Tibial artery (tissue), 4 donors: Measurements from ENCODE around the gene C19orf25.
"Not testable (repeated sequence)": the region's sequence is repeated elsewhere in the genome, so short reads cannot be mapped to it uniquely, and the experiment has no call there.

Source experiments
- DNase-seq, 2 donors: peaks; one replicate each; pipeline ENCODE4 v3.0.0-alpha.2; 2019
- H3K27ac ChIP-seq, 2 donors: fragments of 200-600 bp; sonication (generic) in 1 of 2; 1 replicate in 1 of 2; 2 replicates in 1 of 2; pipeline ENCODE4 v1.5.1; 2018 to 2019; ENCODE audit warnings: mild to moderate bottlenecking in 1 of 2
- H3K27me3 ChIP-seq, 2 donors: fragments of 200-600 bp; sonication (generic) in 1 of 2; one replicate each; pipeline versions ENCODE4 v1.5.1 to v1.6.0; 2016 to 2019
- H3K36me3 ChIP-seq, 3 donors: fragments of 200-600 bp; sonication (generic) in 2 of 3; one replicate each; pipeline ENCODE4 v1.5.1; 2016 to 2019; ENCODE audit warnings: mild to moderate bottlenecking in 2 of 3
- H3K4me1 ChIP-seq, 4 donors: fragments of 200-600 bp; sonication (generic) in 2 of 4; 1 replicate in 3 of 4; 2 replicates in 1 of 4; pipeline ENCODE4 v1.5.1; 2016 to 2019
- H3K4me3 ChIP-seq, 2 donors: fragments of 200-600 bp; sonication (generic) in 1 of 2; 1 replicate in 1 of 2; 2 replicates in 1 of 2; pipeline ENCODE4 v1.5.1; 2018 to 2019; ENCODE audit warnings: mild to moderate bottlenecking in 2 of 2
- H3K9me3 ChIP-seq, 3 donors: fragments of 200-600 bp; sonication (generic) in 1 of 3; one replicate each; pipeline ENCODE4 v1.5.1; 2016 to 2019
- CTCF ChIP-seq, 2 experiments: fragments of 200-600 bp in 1 of 2; fragments of 450-650 bp in 1 of 2; IDR thresholded peaks; one replicate each; pipeline ENCODE4 v1.5.1; 2017 to 2019; ENCODE audit warnings: antibody characterized with exemption in 2 of 2, mild to moderate bottlenecking in 1 of 2, moderate library complexity in 1 of 2
- intact Hi-C: fragments of 100-400 bp; cut with DNase I; formaldehyde crosslinking; loops from one replicate; pipeline ENCODE4 v1.15.0; 2023; ENCODE audit warnings: low total_unique reads

The C19orf25 gene

GRCh38 chr19:1502433-1503088 lies 23.5 kb upstream of the C19orf25 start:
- Histone ChIP-seq H3K4me3 (no peak overlapping the region), H3K9me3 (no peaks in the 10 kb centered on the region), H3K27ac (no peak overlapping the region), H3K27me3 (peaks cover 0 to 60% of the 10 kb centered on the region in 2 donors), H3K4me1 (peaks cover 0 to 20% (median 12%) of the 10 kb centered on the region in 4 donors), H3K36me3 (no peaks in the 10 kb centered on the region)
- TF ChIP-seq CTCF (IDR thresholded peaks at IDR 0.05): no peak
- no peak for DNase-seq
- intact Hi-C loops: no loop called here

- peaks cover 0 to 16% (median 6%) of the 10 kb centered on the region in 4 donors for H3K4me1 ChIP-seq
- H3K9me3 ChIP-seq: no peaks in the 10 kb centered on the region
- H3K4me3 ChIP-seq: no peak overlapping the region
- TF ChIP-seq CTCF (IDR thresholded peaks at IDR 0.05): no peak
- H3K27me3 ChIP-seq: peaks cover 0 to 63% of the 10 kb centered on the region in 2 donors
- DNase-seq: no peak
- intact Hi-C loops: no loop called here
- H3K27ac ChIP-seq: no peak overlapping the region
- no peaks in the 10 kb centered on the region for H3K36me3 ChIP-seq
These were observed 22.2 kb upstream of the C19orf25 start for GRCh38 chr19:1501200-1501595.

GRCh38 chr19:1499231-1499630 lies 20.2 kb upstream of the C19orf25 start:
- DNase-seq, H3K36me3 ChIP-seq, intact Hi-C loops, H3K27ac ChIP-seq, H3K4me3 ChIP-seq, H3K9me3 ChIP-seq: not testable (repeated sequence)
- Histone ChIP-seq H3K27me3 (peaks cover 0 to 65% of the 10 kb centered on the region in 2 donors), H3K4me1 (peaks cover 0 to 16% (median 6%) of the 10 kb centered on the region in 4 donors)

- Histone ChIP-seq H3K4me3 (no peak overlapping the region), H3K27me3 (peaks cover 0 to 56% of the 10 kb centered on the region in 2 donors), H3K36me3 (no peaks in the 10 kb centered on the region), H3K9me3 (no peaks in the 10 kb centered on the region), H3K27ac (no peak overlapping the region), H3K4me1 (peaks cover 0 to 3% (median 0%) of the 10 kb centered on the region in 4 donors)
- no peak for DNase-seq
- no peak for TF ChIP-seq CTCF (IDR thresholded peaks at IDR 0.05)
- intact Hi-C loops: no loop called here
These were observed 18.7 kb upstream of the C19orf25 start for GRCh38 chr19:1497578-1498235.

- H3K9me3 ChIP-seq: no peaks in the 10 kb centered on the region
- intact Hi-C loops: no loop called here
- H3K4me3 ChIP-seq: no peak overlapping the region
- peaks cover 0 to 53% of the 10 kb centered on the region in 2 donors for H3K27me3 ChIP-seq
- H3K27ac ChIP-seq: no peak overlapping the region
- no peak for DNase-seq
- TF ChIP-seq CTCF (IDR thresholded peaks at IDR 0.05): no peak
- H3K36me3 ChIP-seq: no peaks in the 10 kb centered on the region
- H3K4me1 ChIP-seq: peaks cover 0 to 2% (median 0%) of the 10 kb centered on the region in 4 donors
These were observed 17.9 kb upstream of the C19orf25 start for GRCh38 chr19:1496714-1497577.
